Kidney epithelial cell (primary cell): Measurements from ENCODE around the gene G2E3. TPM values are rescaled to one million over a fixed set of nuclear protein-coding genes. Genes with fewer than 3 reads are reported as not detected.

ENCODE experiments used
- DNase-seq: peaks from one replicate; pipeline ENCODE4 v3.0.0-alpha.2; 2010; ENCODE audit warnings: low read depth
- H3K27me3 ChIP-seq: 2 replicates; pipeline ENCODE4 v1.6.0; 2011; ENCODE audit warnings: low read length; ENCODE audit not compliant: control insufficient read depth, insufficient read depth
- H3K36me3 ChIP-seq: 2 replicates; pipeline ENCODE4 v1.5.1; 2011; ENCODE audit warnings: low read length; ENCODE audit not compliant: control insufficient read depth, insufficient read depth
- H3K4me3 ChIP-seq: 2 replicates; pipeline ENCODE4 v1.5.1; 2011; ENCODE audit warnings: low read depth, mild to moderate bottlenecking, control low read depth, low read length
- CTCF ChIP-seq: IDR thresholded peaks from 2 replicates; pipeline ENCODE4 v1.5.1; 2011; ENCODE audit warnings: mild to moderate bottlenecking, moderate library complexity, low read length, control low read depth, inconsistent platforms; ENCODE audit not compliant: insufficient read depth, poor library complexity, severe bottlenecking
- total RNA-seq: library from RNA; depleted of rRNA; stranded (reverse); fragments of >200 nt; gene quantifications from 2 replicates; pipeline ENCODE4 v1.2.3, GENCODE V29; 2015

Gene G2E3
- total RNA-seq, 1 donor from 2014 or later = 8.7 TPM

DNA sequence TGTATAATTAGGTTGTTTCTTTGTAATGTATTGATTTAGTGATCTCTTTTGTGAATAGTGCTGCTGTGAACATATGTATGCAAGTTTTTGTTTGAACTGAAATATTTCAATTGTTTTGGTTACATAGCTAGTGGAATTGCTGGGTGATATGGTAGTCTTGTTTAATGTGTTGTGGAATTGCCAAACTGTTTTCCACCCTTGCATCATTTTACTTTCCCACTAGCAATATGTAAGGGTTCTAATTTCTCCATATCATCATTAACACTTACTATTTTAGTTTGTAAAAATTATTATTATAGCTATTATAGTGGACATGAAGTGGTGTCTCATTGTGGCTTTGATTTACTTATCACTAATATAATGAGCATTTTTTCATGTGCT lies 5.9 kb downstream of the G2E3 start:
- H3K4me3 ChIP-seq = no peak overlapping the region
- H3K27me3 ChIP-seq = no peaks in the 10 kb centered on the region
- no peak for TF ChIP-seq CTCF
- no peak for DNase-seq
- no peaks in the 10 kb centered on the region for H3K36me3 ChIP-seq

GRCh38 chr14:30569216-30569902 lies 10.4 kb downstream of the G2E3 start:
- Histone ChIP-seq H3K27me3 (no peaks in the 10 kb centered on the region), H3K36me3 (no peaks in the 10 kb centered on the region), H3K4me3 (no peak overlapping the region)
- DNase-seq = no peak
- no peak for TF ChIP-seq CTCF

- Histone ChIP-seq H3K4me3 (no peak overlapping the region), H3K36me3 (no peaks in the 10 kb centered on the region), H3K27me3 (no peaks in the 10 kb centered on the region)
- TF ChIP-seq CTCF = no peak
- no peak for DNase-seq
These were observed 10.9 kb downstream of the G2E3 start for GRCh38 chr14:30569903-30570226.

- Histone ChIP-seq H3K4me3 (no peak overlapping the region), H3K36me3 (no peaks in the 10 kb centered on the region), H3K27me3 (no peaks in the 10 kb centered on the region)
- TF ChIP-seq CTCF = no peak
- no peak for DNase-seq
These were observed 13.3 kb downstream of the G2E3 start for GRCh38 chr14:30572237-30572636.

DNA sequence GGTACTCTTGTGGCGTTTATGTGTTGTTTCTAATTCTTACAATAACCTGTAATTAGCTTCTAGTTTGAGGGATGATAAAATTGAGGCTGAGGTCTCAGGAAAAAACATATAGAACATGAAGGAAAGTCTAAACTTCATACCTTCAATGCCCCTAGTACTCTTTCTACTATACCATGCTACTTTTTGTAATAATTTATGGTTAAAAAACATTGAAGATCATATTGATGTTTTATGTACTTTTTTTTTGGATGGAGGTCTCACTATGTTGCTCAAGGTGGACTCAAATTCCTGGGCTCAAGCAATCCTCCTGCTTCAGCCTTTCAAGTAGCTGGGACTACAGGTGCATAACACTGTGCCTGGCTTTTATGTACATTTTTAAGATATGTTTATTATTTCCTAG lies 13.8 kb downstream of the G2E3 start:
- Histone ChIP-seq H3K36me3 (no peaks in the 10 kb centered on the region), H3K27me3 (no peaks in the 10 kb centered on the region), H3K4me3 (no peak overlapping the region)
- TF ChIP-seq CTCF = no peak
- no peak for DNase-seq

GRCh38 chr14:30573226-30573814 lies 14.4 kb downstream of the G2E3 start:
- TF ChIP-seq CTCF = no peak
- no peak for DNase-seq
- no peak overlapping the region for H3K4me3 ChIP-seq
- no peaks in the 10 kb centered on the region for H3K36me3 ChIP-seq
- no peaks in the 10 kb centered on the region for H3K27me3 ChIP-seq
